Stimulated activated CD8-positive, alpha-beta memory T cell treated with anti-CD3 and anti-CD28 coated beads, Interleukin-4, amount 100 ng/mL, for 1 hour (primary cell): ENCODE data around the gene SLC37A1.
"Not testable (repeated sequence)": the region's sequence is repeated elsewhere in the genome, so short reads cannot be mapped to it uniquely, and the experiment has no call there.

Experiments
- DNase-seq, 2 donors: peaks; one replicate each; pipeline ENCODE4 v3.0.0-alpha.2; 2020; ENCODE audit warnings: low read depth in 2 of 2, low spot score in 1 of 2

The SLC37A1 gene

GRCh38 chr21:42513151-42513984 is at the start of gene SLC37A1:
SLC37A1 (plus strand) TSS chr21:42513852; CDS start chr21:42518455, 4,603 bp downstream.
- DNase-seq, result no peak

- peak; percentile 30 to 38 for DNase-seq
Observed at GRCh38 chr21:42463861-42464515, 49.7 kb upstream of the SLC37A1 start.

GRCh38 chr21:42465008-42465802 is 48.4 kb upstream of the SLC37A1 start:
- no peak for DNase-seq

- no peak for DNase-seq
Observed at GRCh38 chr21:42465803-42466127, 47.9 kb upstream of the SLC37A1 start.

GRCh38 chr21:42466700-42467099 is 47.0 kb upstream of the SLC37A1 start:
- DNase-seq, result no peak

GRCh38 chr21:42467140-42467983 is 46.3 kb upstream of the SLC37A1 start:
- DNase-seq, result no peak

- DNase-seq, result no peak
Observed at GRCh38 chr21:42468491-42469131, 45.0 kb upstream of the SLC37A1 start.

- DNase-seq, result no peak
Observed at GRCh38 chr21:42469272-42469671, 44.4 kb upstream of the SLC37A1 start.

GRCh38 chr21:42469726-42470125 is 43.9 kb upstream of the SLC37A1 start:
- not testable (repeated sequence) for DNase-seq

GRCh38 chr21:42471206-42471605 is 42.4 kb upstream of the SLC37A1 start:
- no peak for DNase-seq

- DNase-seq, result no peak
Observed at GRCh38 chr21:42471716-42472330, 41.8 kb upstream of the SLC37A1 start.

GRCh38 chr21:42472521-42472920 is 41.1 kb upstream of the SLC37A1 start:
- DNase-seq, result no peak

GRCh38 chr21:42473498-42474042 is 40.1 kb upstream of the SLC37A1 start:
- no peak for DNase-seq

GRCh38 chr21:42474043-42474831 is 39.4 kb upstream of the SLC37A1 start:
- DNase-seq, result no peak

GRCh38 chr21:42475036-42475435 is 38.6 kb upstream of the SLC37A1 start:
- DNase-seq, result no peak

- DNase-seq, result no peak
Observed at GRCh38 chr21:42475526-42476387, 37.9 kb upstream of the SLC37A1 start.

GRCh38 chr21:42476388-42477331 is 37.0 kb upstream of the SLC37A1 start:
- DNase-seq, result no peak
